IMR-90 (cell line): ENCODE data around the gene ARHGAP19. TPM values are rescaled to one million over a fixed set of nuclear protein-coding genes. Genes with fewer than 3 reads are reported as not detected.

Experiments used
- ATAC-seq: fragments of 200-7000 bp; cut with Tn5 transposase; 2 replicates; pipeline ENCODE4 v1.9.1; 2020; ENCODE audit warnings: low read depth, mild to moderate bottlenecking, moderate library complexity
- BruUV-seq: library from RNA; stranded (reverse); fragments of 400-500 nt; replicated peaks from 2 replicates; lab custom pipeline; 2021; lab: Mats Ljungman, UMichigan
- CTCF ChIA-PET: fragments of 300-600 bp; formaldehyde crosslinking; extraction: SDS; loops from one replicate; lab custom pipeline; 2021; ENCODE audit warnings: antibody characterized with exemption; lab: Yijun Ruan, JAX
- POLR2A ChIA-PET: fragments of 300-600 bp; sonication (Branson Sonifier 250); formaldehyde crosslinking; loops from one replicate; lab custom pipeline; 2022; ENCODE audit warnings: antibody characterized with exemption; ENCODE audit not compliant: unreplicated experiment; lab: Charles Lee
- DNase-seq: peaks from one replicate; pipeline ENCODE4 v3.0.0; 2013
- H2AFZ ChIP-seq: replicated peaks from 2 replicates; pipeline ENCODE3; 2013; ENCODE audit warnings: low read length, mild to moderate bottlenecking; ENCODE audit not compliant: poor library complexity
- H2AK5ac ChIP-seq: 2 replicates; pipeline ENCODE4 v1.6.1; 2013; ENCODE audit warnings: low read depth, low read length, inconsistent platforms
- H2AK9ac ChIP-seq: replicated peaks from 2 replicates; pipeline ENCODE3; 2013; ENCODE audit warnings: mild to moderate bottlenecking, low read depth, low read length, moderate library complexity; ENCODE audit not compliant: poor library complexity
- H2BK120ac ChIP-seq: 2 replicates; pipeline ENCODE4 v1.6.1; 2013; ENCODE audit warnings: low read depth, low read length, inconsistent platforms
- H2BK15ac ChIP-seq: 3 replicates; pipeline ENCODE4 v1.6.1; 2013; ENCODE audit warnings: low read depth, low read length, inconsistent platforms
- H2BK20ac ChIP-seq: 2 replicates; pipeline ENCODE4 v1.6.1; 2013; ENCODE audit warnings: low read depth, mild to moderate bottlenecking, inconsistent platforms, low read length, moderate library complexity
- H2BK5ac ChIP-seq: 2 replicates; pipeline ENCODE4 v1.6.1; 2013; ENCODE audit warnings: mild to moderate bottlenecking, low read depth, low read length, inconsistent platforms; ENCODE audit not compliant: poor library complexity, severe bottlenecking
- H3K14ac ChIP-seq: replicated peaks from 2 replicates; pipeline ENCODE4 v1.6.1; 2013; ENCODE audit warnings: low read depth, low read length, inconsistent platforms
- H3K18ac ChIP-seq: 2 replicates; pipeline ENCODE4 v1.6.1; 2013; ENCODE audit warnings: low read depth, low read length, control low read depth
- H3K23ac ChIP-seq: 2 replicates; pipeline ENCODE4 v1.6.1; 2013; ENCODE audit warnings: low read depth, low read length, inconsistent platforms
- H3K27ac ChIP-seq: 2 replicates; pipeline ENCODE4 v1.5.1; 2013; ENCODE audit warnings: mild to moderate bottlenecking, control low read depth, low read length; ENCODE audit not compliant: insufficient read depth
- H3K27me3 ChIP-seq: 2 replicates; pipeline ENCODE4 v1.6.1; 2013; ENCODE audit warnings: low read length; ENCODE audit not compliant: control insufficient read depth, insufficient read depth
- H3K36me3 ChIP-seq: 2 replicates; pipeline ENCODE4 v1.6.1; 2013; ENCODE audit warnings: low read length, mixed read lengths; ENCODE audit not compliant: control insufficient read depth, insufficient read depth
- H3K4ac ChIP-seq: 2 replicates; pipeline ENCODE4 v1.6.1; 2013; ENCODE audit warnings: low read depth, low read length, inconsistent platforms
- H3K4me1 ChIP-seq: 2 replicates; pipeline ENCODE4 v1.6.1; 2013; ENCODE audit warnings: low read length, mixed read lengths; ENCODE audit not compliant: control insufficient read depth, insufficient read depth
- H3K4me2 ChIP-seq: 2 replicates; pipeline ENCODE4 v1.6.1; 2013; ENCODE audit warnings: low read depth, mild to moderate bottlenecking, control low read depth, low read length, moderate library complexity
- H3K4me3 ChIP-seq: 2 replicates; pipeline ENCODE4 v1.5.1; 2013; ENCODE audit warnings: low read depth, mild to moderate bottlenecking, control low read depth, low read length, moderate library complexity; ENCODE audit not compliant: insufficient read depth
- H3K56ac ChIP-seq: 2 replicates; pipeline ENCODE4 v1.6.1; 2013; ENCODE audit warnings: low read length, inconsistent platforms; ENCODE audit not compliant: insufficient read depth; ENCODE audit errors: extremely low read depth
- H3K79me1 ChIP-seq, 2 experiments: 2 replicates each; pipeline ENCODE4 v1.6.1; 2013; ENCODE audit warnings: low read length in 2 of 2, inconsistent platforms in 1 of 2, low read depth in 1 of 2
- H3K9ac ChIP-seq: 2 replicates; pipeline ENCODE4 v1.6.1; 2013; ENCODE audit warnings: low read depth, low read length, control low read depth
- H3K9me1 ChIP-seq: 2 replicates; pipeline ENCODE4 v1.6.1; 2013; ENCODE audit warnings: low read length, inconsistent platforms; ENCODE audit not compliant: insufficient read depth
- H3K9me3 ChIP-seq: 2 replicates; pipeline ENCODE4 v1.6.1; 2013; ENCODE audit warnings: low read length; ENCODE audit not compliant: control insufficient read depth, insufficient read depth
- H4K20me1 ChIP-seq: 2 replicates; pipeline ENCODE4 v1.6.1; 2013; ENCODE audit warnings: low read length, inconsistent platforms; ENCODE audit not compliant: insufficient read depth
- H4K5ac ChIP-seq: 2 replicates; pipeline ENCODE4 v1.6.1; 2013; ENCODE audit warnings: mild to moderate bottlenecking, low read depth, low read length, control low read depth
- H4K8ac ChIP-seq, 2 experiments: 2 replicates each; pipeline ENCODE4 v1.6.1; 2013; ENCODE audit warnings: low read depth in 2 of 2, low read length in 2 of 2, control low read depth in 1 of 2, inconsistent platforms in 1 of 2
- H4K91ac ChIP-seq: 2 replicates; pipeline ENCODE4 v1.6.1; 2013; ENCODE audit warnings: low read depth, low read length, inconsistent platforms; ENCODE audit not compliant: insufficient read depth
- BHLHE40 ChIP-seq: fragments of 150-350 bp; IDR thresholded peaks from 2 replicates; pipeline ENCODE4 v1.6.1; 2016; ENCODE audit warnings: mild to moderate bottlenecking, low read depth, low read length
- MAFK ChIP-seq: IDR thresholded peaks from 2 replicates; pipeline ENCODE4 v1.6.1; 2012; ENCODE audit warnings: low read depth, low read length, improper control_type of control experiment
- POLR2A ChIP-seq: IDR thresholded peaks from 2 replicates; pipeline ENCODE4 v1.6.1; 2012; ENCODE audit warnings: mild to moderate bottlenecking, low read depth, low read length
- RCOR1 ChIP-seq: IDR thresholded peaks from 2 replicates; pipeline ENCODE4 v1.6.1; 2012; ENCODE audit warnings: mild to moderate bottlenecking, low read length, improper control_type of control experiment; ENCODE audit not compliant: insufficient replicate concordance
- WGBS, 2 experiments: methylation state at CpG; one replicate each; pipeline versions ENCODE4 v1.1.5 to v1.1.7; 2013; ENCODE audit warnings: missing lambda C conversion rate in 2 of 2; ENCODE audit not compliant: insufficient read length in 1 of 2; ENCODE audit errors: extremely low coverage in 2 of 2; 5-methylcytosine and 5-hydroxymethylcytosine counted together
- dilution Hi-C: fragments of 300-500 bp; cut with HindIII; formaldehyde crosslinking; loops from one replicate; pipeline ENCODE4 v1.14.3; 2018; ENCODE audit warnings: low sequenced_read_pairs; ENCODE audit not compliant: unreplicated experiment
- in situ Hi-C: fragments of 300-500 bp; cut with MboI; formaldehyde crosslinking; loops from 3 replicates; pipeline ENCODE4 v1.14.3; 2019; ENCODE audit warnings: low sequenced_read_pairs, inconsistent platforms, mixed read lengths
- intact Hi-C: fragments of 100-400 bp; cut with micrococcal nuclease; formaldehyde crosslinking; loops from 2 replicates; pipeline ENCODE4 v1.10.0; 2022
- polyA plus RNA-seq, 3 experiments: library from polyadenylated mRNA; depleted of rRNA; stranded (reverse); fragments of >200 nt; gene quantifications; 2 replicates each; pipeline ENCODE4 v1.2.3, GENCODE V29; 2012; ENCODE audit warnings: low replicate concordance in 1 of 3
- total RNA-seq: library from RNA; depleted of rRNA; stranded (reverse); fragments of >200 nt; gene quantifications from 2 replicates; pipeline ENCODE4 v1.2.3, GENCODE V29; 2012
- TF ChIP-seq, protein P1 (sequence below): fragments of 150-350 bp; IDR thresholded peaks from 2 replicates; pipeline ENCODE4 v1.6.1; 2017; ENCODE audit warnings: mild to moderate bottlenecking, antibody characterized with exemption, low read length, low read depth

ARHGAP19 gene
- total and polyA plus RNA-seq, 2 of the 4 experiments (the other 2 are of a cell fraction), result 6.3 to 7.0 TPM

DNA sequence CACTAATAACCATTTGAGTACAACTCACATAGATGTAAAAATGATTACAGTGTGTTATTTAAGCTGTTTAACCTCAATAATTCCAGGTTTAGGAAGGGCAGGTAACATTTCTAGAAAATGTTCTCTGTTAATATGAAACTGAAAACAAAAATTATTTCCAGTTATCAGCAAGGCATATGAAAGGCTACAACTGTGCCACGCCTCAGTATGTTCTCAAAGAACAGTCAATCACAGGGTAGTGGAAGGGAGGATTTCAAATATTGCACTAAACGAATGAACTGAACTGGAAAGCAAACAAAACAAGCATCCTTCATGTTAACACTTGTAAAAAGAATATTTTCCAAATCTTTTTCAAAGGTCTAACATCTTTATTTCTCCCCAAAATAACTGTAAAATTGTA, 31.3 kb downstream of the ARHGAP19 start:
- no CpG with 5 or more reads among the region's 2 CpGs for WGBS, 2 experiments
- ATAC-seq, result no peak
- intact Hi-C loops, result no loop called here
- no peak for DNase-seq
- POLR2A ChIA-PET, result interaction anchor here (0.6 kb wide), 2 partner anchors 137 to 473 kb away, joined by 3 read pairs; no protein-coding TSS in a partner anchor
- Histone ChIP-seq H2BK120ac (no peak overlapping the region), H3K4me1 (no peaks in the 10 kb centered on the region), H2BK15ac (no peak overlapping the region), H2AFZ (no peak overlapping the region), H2AK5ac (no peak overlapping the region), H3K4me3 (no peak overlapping the region), H4K20me1 (no peaks in the 10 kb centered on the region), H3K4ac (no peak overlapping the region), H3K9ac (no peak overlapping the region), H4K8ac (no peak overlapping the region), H3K9me1 (no peaks in the 10 kb centered on the region), H3K14ac (no peak overlapping the region), H3K9me3 (no peaks in the 10 kb centered on the region), H3K23ac (no peak overlapping the region), H2AK9ac (no peak overlapping the region), H3K27me3 (no peaks in the 10 kb centered on the region), H4K5ac (no peak overlapping the region), H3K18ac (no peak overlapping the region), H3K56ac (no peak overlapping the region), H3K36me3 (peaks cover 4% of the 10 kb centered on the region), H3K4me2 (no peak overlapping the region), H3K27ac (no peak overlapping the region), H2BK5ac (no peak overlapping the region), H2BK20ac (no peak overlapping the region), H3K79me1 (peaks cover 6% of the 10 kb centered on the region in 2 experiments; a peak in 2 of 4 replicates), H4K91ac (no peak overlapping the region)
- CTCF ChIA-PET, result interaction anchor here (1.4 to 2.1 kb wide), 2 partner anchors 9 to 17 kb away, joined by 5 to 11 read pairs; no protein-coding TSS in a partner anchor
- dilution Hi-C loops, result no loop called here
- BruUV-seq, result no TSS peak
- in situ Hi-C loops, result no loop called here
- TF ChIP-seq, protein P1, sequence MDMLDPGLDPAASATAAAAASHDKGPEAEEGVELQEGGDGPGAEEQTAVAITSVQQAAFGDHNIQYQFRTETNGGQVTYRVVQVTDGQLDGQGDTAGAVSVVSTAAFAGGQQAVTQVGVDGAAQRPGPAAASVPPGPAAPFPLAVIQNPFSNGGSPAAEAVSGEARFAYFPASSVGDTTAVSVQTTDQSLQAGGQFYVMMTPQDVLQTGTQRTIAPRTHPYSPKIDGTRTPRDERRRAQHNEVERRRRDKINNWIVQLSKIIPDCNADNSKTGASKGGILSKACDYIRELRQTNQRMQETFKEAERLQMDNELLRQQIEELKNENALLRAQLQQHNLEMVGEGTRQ, result no peak
- TF ChIP-seq POLR2A (no peak), BHLHE40 (no peak), RCOR1 (no peak), MAFK (no peak)
